ENCODE results near the gene CHD2. TPM values are rescaled to one million over a fixed set of nuclear protein-coding genes. Genes with fewer than 3 reads are reported as not detected.

CHD2 gene
- total RNA-seq, 1 donor from 2014 or later, result 93.4 TPM

GRCh38 chr15:93072011-93072410 lies 171.9 kb downstream of the CHD2 start:
- H3K27me3 Mint-ChIP-seq (ENCODE audit: low read depth), result peaks cover 23% of the 10 kb centered on the region
- no peaks in the 10 kb centered on the region for H3K9me3 Mint-ChIP-seq
- TF ChIP-seq CTCF (conservative IDR thresholded peaks at IDR 0.05), result no peak
- H3K4me3 Mint-ChIP-seq, result peak overlapping the region; percentile 96
- peaks cover 26% of the 10 kb centered on the region for H3K36me3 Mint-ChIP-seq (ENCODE audit: low read depth)
- H3K4me1 Mint-ChIP-seq, result peaks cover 87% of the 10 kb centered on the region
- peak overlapping the region; percentile 91 for H3K27ac Mint-ChIP-seq (ENCODE audit: unreplicated experiment)
- DNase-seq (ENCODE audit: low read depth, low spot score), result no peak

DNA sequence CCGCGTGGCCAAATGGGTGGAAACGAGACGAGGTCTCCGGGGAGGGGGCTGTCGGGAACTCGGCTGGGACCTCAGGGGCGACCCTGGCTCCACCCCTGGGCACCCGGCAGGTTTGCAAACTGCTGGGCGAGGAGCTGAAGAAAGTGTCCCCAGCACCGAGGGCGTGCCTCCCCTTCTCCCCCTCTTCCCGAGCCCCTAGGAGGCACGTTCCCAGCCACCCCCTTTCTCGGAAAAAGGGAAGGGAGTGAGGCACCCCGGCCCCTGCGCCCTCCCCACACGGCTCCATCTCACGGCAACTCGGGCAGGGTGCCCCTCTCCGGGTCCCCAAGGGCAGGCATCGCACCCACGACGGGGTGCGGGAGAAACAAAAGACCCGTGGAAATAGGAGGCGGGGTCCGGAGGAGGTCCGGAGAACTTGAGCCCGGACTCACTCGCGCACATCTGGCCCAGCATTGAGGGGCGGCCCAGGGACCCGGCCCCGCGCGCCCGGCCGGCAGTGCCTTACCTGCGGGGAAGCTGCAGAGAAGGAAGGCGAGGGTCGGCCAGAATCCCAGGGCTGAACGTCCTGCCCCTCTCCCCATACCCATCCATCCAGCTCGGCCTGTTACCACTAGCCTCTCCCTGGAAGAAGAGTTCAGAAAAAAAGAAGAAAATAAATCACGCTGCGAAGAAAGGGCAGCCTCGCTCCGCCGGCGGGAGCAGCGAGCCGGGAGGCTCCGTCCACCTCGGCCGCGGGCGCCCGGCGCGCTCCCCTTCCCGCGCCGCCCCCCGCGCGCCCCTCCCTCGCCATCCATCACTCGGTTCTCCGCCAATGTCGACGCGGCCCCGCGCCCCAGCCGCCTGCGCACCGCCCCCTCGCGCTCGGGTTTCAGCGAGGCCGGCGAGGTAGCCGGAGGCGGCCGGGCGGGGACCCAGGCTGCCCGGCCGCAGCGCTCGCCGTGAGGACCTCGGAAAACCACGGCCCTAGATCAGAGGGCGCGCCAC lies 172.6 kb downstream of the CHD2 start:
- Mint-ChIP-seq H3K27ac (ENCODE audit: unreplicated experiment) (peak overlapping the region; percentile 95), H3K36me3 (ENCODE audit: low read depth) (peaks cover 26% of the 10 kb centered on the region), H3K9me3 (no peaks in the 10 kb centered on the region), H3K4me3 (peak overlapping the region; percentile 97), H3K27me3 (ENCODE audit: low read depth) (peaks cover 23% of the 10 kb centered on the region), H3K4me1 (peaks cover 87% of the 10 kb centered on the region)
- TF ChIP-seq CTCF (conservative IDR thresholded peaks at IDR 0.05), result no peak
- DNase-seq (ENCODE audit: low read depth, low spot score), result peak; percentile 81

- Mint-ChIP-seq H3K27me3 (ENCODE audit: low read depth) (peaks cover 23% of the 10 kb centered on the region), H3K36me3 (ENCODE audit: low read depth) (peaks cover 26% of the 10 kb centered on the region), H3K4me1 (peaks cover 82% of the 10 kb centered on the region), H3K9me3 (no peaks in the 10 kb centered on the region), H3K4me3 (peak overlapping the region; percentile 97), H3K27ac (ENCODE audit: unreplicated experiment) (peak overlapping the region; percentile 95)
- no peak for DNase-seq (ENCODE audit: low read depth, low spot score)
- no peak for TF ChIP-seq CTCF (conservative IDR thresholded peaks at IDR 0.05)
Measured at GRCh38 chr15:93073465-93073952, 173.4 kb downstream of the CHD2 start.

- no peaks in the 10 kb centered on the region for H3K9me3 Mint-ChIP-seq
- peak overlapping the region; percentile 97 for H3K4me3 Mint-ChIP-seq
- TF ChIP-seq CTCF (conservative IDR thresholded peaks at IDR 0.05), result no peak
- peaks cover 24% of the 10 kb centered on the region for H3K36me3 Mint-ChIP-seq (ENCODE audit: low read depth)
- H3K27ac Mint-ChIP-seq (ENCODE audit: unreplicated experiment), result peak overlapping the region; percentile 95
- H3K4me1 Mint-ChIP-seq, result peaks cover 82% of the 10 kb centered on the region
- DNase-seq (ENCODE audit: low read depth, low spot score), result no peak
- peaks cover 23% of the 10 kb centered on the region for H3K27me3 Mint-ChIP-seq (ENCODE audit: low read depth)
Measured at GRCh38 chr15:93074599-93074998, 174.5 kb downstream of the CHD2 start.

GRCh38 chr15:93076217-93076616 lies 176.1 kb downstream of the CHD2 start:
- peaks cover 81% of the 10 kb centered on the region for H3K4me1 Mint-ChIP-seq
- no peak overlapping the region for H3K27ac Mint-ChIP-seq (ENCODE audit: unreplicated experiment)
- H3K9me3 Mint-ChIP-seq, result no peaks in the 10 kb centered on the region

More at GRCh38 chr15:93076217-93076616, 176.1 kb downstream of the CHD2 start:
- peak overlapping the region; percentile 97 for H3K4me3 Mint-ChIP-seq
- peaks cover 23% of the 10 kb centered on the region for H3K27me3 Mint-ChIP-seq (ENCODE audit: low read depth)
- TF ChIP-seq CTCF (conservative IDR thresholded peaks at IDR 0.05), result no peak
- no peak for DNase-seq (ENCODE audit: low read depth, low spot score)
- peaks cover 13% of the 10 kb centered on the region for H3K36me3 Mint-ChIP-seq (ENCODE audit: low read depth)

All from neural crest cell (in vitro differentiated cells).